WTC11 (cell line): Measurements from ENCODE around the gene FBF1. TPM values are rescaled to one million over a fixed set of nuclear protein-coding genes. Genes with fewer than 3 reads are reported as not detected.
A peak's percentile ranks its signal among the peaks of the same experiment; 100 is the strongest.

Experiments
- ATAC-seq: fragments of 200-7000 bp; cut with Tn5 transposase; 2 replicates; pipeline ENCODE4 v1.10.0; 2021; ENCODE audit warnings: mild to moderate bottlenecking, moderate library complexity
- CTCF ChIA-PET: fragments of 300-600 bp; sonication (Branson Sonifier 250); formaldehyde crosslinking; loops from one replicate; lab custom pipeline; 2021; ENCODE audit warnings: antibody characterized with exemption; lab: Charles Lee
- POLR2A ChIA-PET: fragments of 350-600 bp; sonication (Branson Sonifier 250); formaldehyde crosslinking; loops from one replicate; lab custom pipeline; 2021; ENCODE audit warnings: antibody characterized with exemption; lab: Charles Lee
- DNase-seq: peaks from one replicate; pipeline ENCODE4 v3.0.0; 2021; ENCODE audit warnings: low spot score
- H3K27ac Mint-ChIP-seq: 2 replicates; pipeline ENCODE4 v1.8.0; 2021; ENCODE audit warnings: mixed read lengths
- H3K27me3 Mint-ChIP-seq: 2 replicates; pipeline ENCODE4 v1.8.0; 2021; ENCODE audit warnings: low read depth, mild to moderate bottlenecking, moderate library complexity, mixed read lengths
- H3K36me3 Mint-ChIP-seq: 2 replicates; pipeline ENCODE4 v1.8.0; 2021; ENCODE audit warnings: mixed read lengths
- H3K4me1 Mint-ChIP-seq: 2 replicates; pipeline ENCODE4 v1.8.0; 2022; ENCODE audit warnings: mixed read lengths
- H3K4me3 Mint-ChIP-seq: 2 replicates; pipeline ENCODE4 v1.8.0; 2021; ENCODE audit warnings: mild to moderate bottlenecking, moderate library complexity, mixed read lengths
- H3K9me3 Mint-ChIP-seq: 2 replicates; pipeline ENCODE4 v1.8.0; 2021; ENCODE audit warnings: mixed read lengths
- AFF4 ChIP-seq: sonication (generic); formaldehyde crosslinking; IDR thresholded peaks from 2 replicates; pipeline ENCODE4 v1.8.1; 2023; ENCODE audit warnings: mild to moderate bottlenecking, missing genetic modification reagents, borderline replicate concordance
- CREB1 ChIP-seq: sonication (generic); formaldehyde crosslinking; IDR thresholded peaks from 2 replicates; pipeline ENCODE4 v1.8.0; 2023; ENCODE audit warnings: mild to moderate bottlenecking, missing genetic modification reagents
- CREM ChIP-seq: sonication (generic); formaldehyde crosslinking; IDR thresholded peaks from 2 replicates; pipeline ENCODE4 v1.8.1; 2022; ENCODE audit warnings: mild to moderate bottlenecking, missing genetic modification reagents, moderate library complexity
- EMX1 ChIP-seq: fragments of 250-450 bp; sonication (Bioruptor Pico); IDR thresholded peaks from 2 replicates; pipeline ENCODE4 v1.8.0; 2021; ENCODE audit warnings: mild to moderate bottlenecking
- FOXP1 ChIP-seq: sonication (generic); formaldehyde crosslinking; IDR thresholded peaks from 2 replicates; pipeline ENCODE4 v1.8.0; 2022; ENCODE audit warnings: missing genetic modification reagents, mild to moderate bottlenecking, moderate library complexity, borderline replicate concordance
- GRHL2 ChIP-seq: fragments of 250-450 bp; sonication (Bioruptor Pico); IDR thresholded peaks from 2 replicates; pipeline ENCODE4 v1.8.0; 2022; ENCODE audit warnings: mild to moderate bottlenecking, moderate library complexity; ENCODE audit not compliant: insufficient replicate concordance, severe bottlenecking
- GTF2I ChIP-seq: fragments of 250-450 bp; sonication (Bioruptor Pico); conservative IDR thresholded peaks from 2 replicates; pipeline ENCODE4 v1.4.0; 2021; ENCODE audit warnings: mild to moderate bottlenecking
- HMGA2 ChIP-seq: fragments of 250-450 bp; sonication (Bioruptor Pico); IDR thresholded peaks from 2 replicates; pipeline ENCODE4 v1.4.0; 2021; ENCODE audit warnings: mild to moderate bottlenecking, moderate library complexity
- KAT7 ChIP-seq: sonication (generic); formaldehyde crosslinking; IDR thresholded peaks from 2 replicates; pipeline ENCODE4 v1.8.1; 2023; ENCODE audit warnings: missing genetic modification reagents, mild to moderate bottlenecking, borderline replicate concordance
- MAX ChIP-seq: sonication (generic); formaldehyde crosslinking; IDR thresholded peaks from 2 replicates; pipeline ENCODE4 v1.8.0; 2022; ENCODE audit warnings: mild to moderate bottlenecking, missing genetic modification reagents
- MXD4 ChIP-seq: fragments of 250-450 bp; sonication (Bioruptor Pico); IDR thresholded peaks from 2 replicates; pipeline ENCODE4 v1.8.0; 2021; ENCODE audit warnings: mild to moderate bottlenecking, moderate library complexity, borderline replicate concordance
- MYBL2 ChIP-seq: sonication (generic); formaldehyde crosslinking; IDR thresholded peaks from 2 replicates; pipeline ENCODE4 v1.8.1; 2023; ENCODE audit warnings: mild to moderate bottlenecking, moderate library complexity, missing genetic modification reagents
- NFE2L1 ChIP-seq: sonication (generic); formaldehyde crosslinking; IDR thresholded peaks from 2 replicates; pipeline ENCODE4 v1.8.1; 2023; ENCODE audit warnings: missing genetic modification reagents
- NR1H2 ChIP-seq: sonication (generic); formaldehyde crosslinking; IDR thresholded peaks from 2 replicates; pipeline ENCODE4 v1.9.0; 2021; ENCODE audit warnings: mild to moderate bottlenecking, moderate library complexity, missing genetic modification reagents
- NR3C1 ChIP-seq: sonication (generic); formaldehyde crosslinking; conservative IDR thresholded peaks from 2 replicates; pipeline ENCODE4 v1.8.1; 2023; ENCODE audit warnings: low read depth, mild to moderate bottlenecking, missing genetic modification reagents
- SMAD3 ChIP-seq: sonication (generic); formaldehyde crosslinking; IDR thresholded peaks from 2 replicates; pipeline ENCODE4 v1.8.0; 2022; ENCODE audit warnings: missing genetic modification reagents, mild to moderate bottlenecking, borderline replicate concordance
- SMAD4 ChIP-seq: sonication (generic); formaldehyde crosslinking; IDR thresholded peaks from 2 replicates; pipeline ENCODE4 v1.8.0; 2022; ENCODE audit warnings: mild to moderate bottlenecking, missing genetic modification reagents
- TCF7 ChIP-seq: sonication (generic); formaldehyde crosslinking; IDR thresholded peaks from 2 replicates; pipeline ENCODE4 v1.8.0; 2022; ENCODE audit warnings: mild to moderate bottlenecking, low read depth, missing genetic modification reagents, moderate library complexity
- TEAD4 ChIP-seq: sonication (generic); formaldehyde crosslinking; IDR thresholded peaks from 2 replicates; pipeline ENCODE4 v1.8.0; 2022; ENCODE audit warnings: mild to moderate bottlenecking, missing genetic modification reagents
- ZNF138 ChIP-seq: sonication (generic); formaldehyde crosslinking; conservative IDR thresholded peaks from 2 replicates; pipeline ENCODE4 v1.8.1; 2022; ENCODE audit warnings: mild to moderate bottlenecking, moderate library complexity, missing genetic modification reagents
- ZNF416 ChIP-seq: fragments of 250-450 bp; sonication (Bioruptor Pico); IDR thresholded peaks from 2 replicates; pipeline ENCODE4 v1.9.0; 2021; ENCODE audit warnings: mild to moderate bottlenecking, inconsistent platforms
- ZNF423 ChIP-seq: fragments of 250-450 bp; sonication (Bioruptor Pico); IDR thresholded peaks from 2 replicates; pipeline ENCODE4 v2.1.2; 2022; ENCODE audit warnings: mild to moderate bottlenecking, moderate library complexity
- ZNF512 ChIP-seq: sonication (generic); formaldehyde crosslinking; IDR thresholded peaks from 2 replicates; pipeline ENCODE4 v1.8.1; 2022; ENCODE audit warnings: missing genetic modification reagents, borderline replicate concordance
- total RNA-seq: library from RNA; stranded (reverse); gene quantifications from 3 replicates; pipeline ENCODE4 v1.2.3, GENCODE V29; 2021
- TF ChIP-seq, protein P1 (sequence below): sonication (generic); formaldehyde crosslinking; IDR thresholded peaks from 2 replicates; pipeline ENCODE4 v1.8.1; 2022; ENCODE audit warnings: low read depth, missing genetic modification reagents, borderline replicate concordance
- TF ChIP-seq, protein P2 (sequence below): sonication (generic); formaldehyde crosslinking; IDR thresholded peaks from 2 replicates; pipeline ENCODE4 v1.8.0; 2022; ENCODE audit warnings: mild to moderate bottlenecking, missing genetic modification reagents
- TF ChIP-seq, protein P3 (sequence below): sonication (generic); formaldehyde crosslinking; IDR thresholded peaks from 2 replicates; pipeline ENCODE4 v1.8.1; 2022; ENCODE audit warnings: mild to moderate bottlenecking, moderate library complexity, missing genetic modification reagents
- TF ChIP-seq, protein P4 (sequence below): sonication (generic); formaldehyde crosslinking; IDR thresholded peaks from 2 replicates; pipeline ENCODE4 v1.8.0; 2022; ENCODE audit warnings: mild to moderate bottlenecking, missing genetic modification reagents

Gene FBF1
- total RNA-seq, 1 experiment from 2014 or later = 19.8 TPM

DNA sequence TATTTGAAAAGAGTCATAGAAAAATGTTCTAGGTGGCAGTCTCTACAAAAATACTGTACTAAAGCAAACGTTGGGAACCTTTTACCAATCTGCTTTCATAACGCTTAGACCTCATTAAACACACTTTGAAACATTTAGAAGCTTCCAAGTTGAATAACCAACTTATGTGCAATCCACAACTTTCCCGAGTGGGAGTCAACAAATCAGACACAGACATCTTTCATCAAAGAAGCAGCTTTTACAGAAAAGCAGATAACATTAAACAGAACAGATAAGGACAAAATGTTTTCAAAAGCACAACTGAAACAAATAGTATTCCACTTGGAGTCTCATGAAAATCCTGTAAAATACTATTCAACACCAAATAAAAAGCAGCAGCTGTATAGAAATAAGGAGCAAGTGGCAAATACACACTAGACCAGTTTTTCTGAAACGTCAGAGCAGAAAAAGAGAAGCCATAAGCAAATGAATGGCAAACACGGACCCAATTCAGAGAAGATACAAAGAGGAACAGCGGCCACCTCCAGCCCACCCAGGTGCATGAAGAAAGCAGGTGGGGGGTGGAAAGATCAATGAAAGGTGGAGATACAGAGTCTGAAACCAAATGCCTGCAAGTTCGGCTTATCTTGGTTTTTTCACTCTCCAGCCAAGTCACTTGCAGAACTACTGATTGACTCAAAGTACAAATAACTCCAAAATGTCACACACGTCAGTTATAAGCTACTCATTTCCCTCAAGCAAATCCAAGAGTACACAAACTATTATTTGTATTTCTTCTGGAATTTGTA is 18.4 kb upstream of the FBF1 start:
- DNase-seq = peak; percentile 26
- CTCF ChIA-PET = interaction anchor here (1.0 to 2.4 kb wide), 4 partner anchors 31 to 129 kb away, joined by 3 to 6 read pairs (median 4); partner anchors contain the start of genes CDK3 and MRPL38
- POLR2A ChIA-PET = interaction anchor here (1.2 kb wide), 1 partner anchor 18 kb away, joined by 3 read pairs; the partner anchor contains the start of gene FBF1

DNA sequence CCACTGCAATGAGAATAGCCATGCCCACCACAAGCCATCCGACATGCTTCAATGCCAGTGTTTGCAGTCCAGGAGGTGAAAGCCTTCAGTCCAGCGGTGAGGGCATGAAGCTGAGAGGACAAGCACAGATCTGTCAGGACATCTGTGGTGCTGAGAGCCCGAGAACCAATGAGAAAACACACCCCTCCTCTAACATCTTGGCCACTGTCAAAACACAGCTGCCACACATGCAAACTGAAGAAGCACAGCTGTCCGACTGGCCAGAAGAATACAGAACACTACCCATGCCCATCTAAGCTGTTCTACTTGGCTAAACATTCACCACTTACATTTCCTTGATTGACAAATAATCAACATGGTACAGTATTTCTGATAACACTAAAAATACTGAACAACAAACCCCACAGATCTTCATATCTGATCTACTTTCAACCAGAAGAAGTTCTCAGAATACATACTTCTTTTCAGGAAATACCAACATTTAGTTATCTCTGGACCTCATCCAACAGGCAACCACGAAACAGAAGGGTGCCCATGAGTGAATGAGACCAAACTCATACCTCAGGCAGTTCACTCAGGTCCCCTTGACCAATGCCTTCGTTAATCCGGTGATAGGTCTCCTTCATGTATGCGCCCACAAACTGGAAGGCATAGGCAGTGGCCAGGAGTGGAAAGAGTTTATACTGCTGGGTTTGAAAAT is 10.2 kb upstream of the FBF1 start:
- CTCF ChIA-PET = interaction anchor here (1.7 kb wide), 1 partner anchor 46 kb away, joined by 4 read pairs; the partner anchor contains the start of gene MRPL38
- no peak for TF ChIP-seq FOXP1 (CRISPR knock-in tag)
- TF ChIP-seq SMAD3 = no peak
- no peak for TF ChIP-seq EMX1
- no peak for TF ChIP-seq ZNF512 (CRISPR knock-in tag)
- TF ChIP-seq, protein P1, sequence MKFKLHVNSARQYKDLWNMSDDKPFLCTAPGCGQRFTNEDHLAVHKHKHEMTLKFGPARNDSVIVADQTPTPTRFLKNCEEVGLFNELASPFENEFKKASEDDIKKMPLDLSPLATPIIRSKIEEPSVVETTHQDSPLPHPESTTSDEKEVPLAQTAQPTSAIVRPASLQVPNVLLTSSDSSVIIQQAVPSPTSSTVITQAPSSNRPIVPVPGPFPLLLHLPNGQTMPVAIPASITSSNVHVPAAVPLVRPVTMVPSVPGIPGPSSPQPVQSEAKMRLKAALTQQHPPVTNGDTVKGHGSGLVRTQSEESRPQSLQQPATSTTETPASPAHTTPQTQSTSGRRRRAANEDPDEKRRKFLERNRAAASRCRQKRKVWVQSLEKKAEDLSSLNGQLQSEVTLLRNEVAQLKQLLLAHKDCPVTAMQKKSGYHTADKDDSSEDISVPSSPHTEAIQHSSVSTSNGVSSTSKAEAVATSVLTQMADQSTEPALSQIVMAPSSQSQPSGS (CRISPR knock-in tag) = no peak
- no peak for TF ChIP-seq AFF4 (CRISPR knock-in tag)
- no peak for TF ChIP-seq CREM (CRISPR knock-in tag)
- no peak for TF ChIP-seq GTF2I
- TF ChIP-seq, protein P2, sequence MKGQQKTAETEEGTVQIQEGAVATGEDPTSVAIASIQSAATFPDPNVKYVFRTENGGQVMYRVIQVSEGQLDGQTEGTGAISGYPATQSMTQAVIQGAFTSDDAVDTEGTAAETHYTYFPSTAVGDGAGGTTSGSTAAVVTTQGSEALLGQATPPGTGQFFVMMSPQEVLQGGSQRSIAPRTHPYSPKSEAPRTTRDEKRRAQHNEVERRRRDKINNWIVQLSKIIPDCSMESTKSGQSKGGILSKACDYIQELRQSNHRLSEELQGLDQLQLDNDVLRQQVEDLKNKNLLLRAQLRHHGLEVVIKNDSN = no peak
- TF ChIP-seq TEAD4 = no peak
- no peak for TF ChIP-seq ZNF423 (CRISPR knock-in tag)

More for the DNA sequence above, 18.4 kb upstream of the FBF1 start:
- Mint-ChIP-seq H3K9me3 (no peaks in the 10 kb centered on the region), H3K27ac (peak overlapping the region; percentile 91), H3K4me1 (peaks cover 22% of the 10 kb centered on the region), H3K4me3 (peak overlapping the region; percentile 5), H3K36me3 (peaks cover 22% of the 10 kb centered on the region), H3K27me3 (no peaks in the 10 kb centered on the region)
- peak; percentile 77 for ATAC-seq
- TF ChIP-seq MYBL2 (CRISPR knock-in tag) (no peak), HMGA2 (CRISPR knock-in tag) (no peak), TCF7 (CRISPR knock-in tag) (no peak), NFE2L1 (CRISPR knock-in tag) (no peak), MXD4 (CRISPR knock-in tag) (no peak), NR3C1 (CRISPR knock-in tag) (no peak), ZNF138 (CRISPR knock-in tag) (no peak), NR1H2 (CRISPR knock-in tag) (no peak), ZNF416 (CRISPR knock-in tag) (no peak), FOXP1 (CRISPR knock-in tag) (no peak), EMX1 (no peak), SMAD4 (CRISPR knock-in tag) (no peak), CREB1 (CRISPR knock-in tag) (no peak), MAX (CRISPR knock-in tag) (no peak), KAT7 (CRISPR knock-in tag) (no peak), GRHL2 (CRISPR knock-in tag) (no peak), GTF2I (no peak)
- TF ChIP-seq, protein P3, sequence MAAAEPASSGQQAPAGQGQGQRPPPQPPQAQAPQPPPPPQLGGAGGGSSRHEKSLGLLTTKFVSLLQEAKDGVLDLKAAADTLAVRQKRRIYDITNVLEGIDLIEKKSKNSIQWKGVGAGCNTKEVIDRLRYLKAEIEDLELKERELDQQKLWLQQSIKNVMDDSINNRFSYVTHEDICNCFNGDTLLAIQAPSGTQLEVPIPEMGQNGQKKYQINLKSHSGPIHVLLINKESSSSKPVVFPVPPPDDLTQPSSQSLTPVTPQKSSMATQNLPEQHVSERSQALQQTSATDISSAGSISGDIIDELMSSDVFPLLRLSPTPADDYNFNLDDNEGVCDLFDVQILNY = no peak
- TF ChIP-seq, protein P4, sequence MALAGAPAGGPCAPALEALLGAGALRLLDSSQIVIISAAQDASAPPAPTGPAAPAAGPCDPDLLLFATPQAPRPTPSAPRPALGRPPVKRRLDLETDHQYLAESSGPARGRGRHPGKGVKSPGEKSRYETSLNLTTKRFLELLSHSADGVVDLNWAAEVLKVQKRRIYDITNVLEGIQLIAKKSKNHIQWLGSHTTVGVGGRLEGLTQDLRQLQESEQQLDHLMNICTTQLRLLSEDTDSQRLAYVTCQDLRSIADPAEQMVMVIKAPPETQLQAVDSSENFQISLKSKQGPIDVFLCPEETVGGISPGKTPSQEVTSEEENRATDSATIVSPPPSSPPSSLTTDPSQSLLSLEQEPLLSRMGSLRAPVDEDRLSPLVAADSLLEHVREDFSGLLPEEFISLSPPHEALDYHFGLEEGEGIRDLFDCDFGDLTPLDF (CRISPR knock-in tag) = no peak

More for the DNA sequence above, 10.2 kb upstream of the FBF1 start:
- H3K27ac Mint-ChIP-seq = no peak overlapping the region
- no peaks in the 10 kb centered on the region for H3K27me3 Mint-ChIP-seq
- no peak for DNase-seq
- no peak overlapping the region for H3K4me3 Mint-ChIP-seq
- POLR2A ChIA-PET = interaction anchor here (0.6 kb wide), 1 partner anchor 54 kb away, joined by 5 read pairs; no protein-coding TSS in a partner anchor
- no peaks in the 10 kb centered on the region for H3K9me3 Mint-ChIP-seq
- H3K36me3 Mint-ChIP-seq = peaks cover 66% of the 10 kb centered on the region
- H3K4me1 Mint-ChIP-seq = peaks cover 10% of the 10 kb centered on the region
- no peak for ATAC-seq
